ENCODE measurements around the gene VPS52. TPM values are rescaled to one million over a fixed set of nuclear protein-coding genes. Genes with fewer than 3 reads are reported as not detected.

Gene VPS52
- total and polyA plus RNA-seq, 7 donors = 29.3 to 52.5 (median 35.7) TPM

- no peaks in the 10 kb centered on the region for H3K27me3 ChIP-seq (ENCODE audit: insufficient read depth in 3 of 3, low read length in 2 of 3)
- H3K36me3 ChIP-seq (ENCODE audit: insufficient read depth in 1 of 2, low read depth in 1 of 2) = peaks cover 2 to 51% of the 10 kb centered on the region in 2 donors
- H3K4me1 ChIP-seq = peaks cover 17% of the 10 kb centered on the region
- H3K9me3 ChIP-seq = no peaks in the 10 kb centered on the region
- 71 to 76% (median 76%) methylated on average over 8 of the region's 8 CpGs for WGBS, 3 donors
- intact Hi-C loops (cut with DNase I) = no loop called here
- no peak for DNase-seq
- no peak for TF ChIP-seq CTCF (IDR thresholded peaks at IDR 0.05)
- no peak overlapping the region for H3K27ac ChIP-seq
- no peak overlapping the region for H3K4me3 ChIP-seq
- ATAC-seq = peak in 1 of 4 donors; percentile 13
These were observed 33.4 kb upstream of the VPS52 start for GRCh38 chr6:33305052-33305451.

- ATAC-seq = no peak
- Histone ChIP-seq H3K27me3 (ENCODE audit: insufficient read depth in 3 of 3, low read length in 2 of 3) (no peaks in the 10 kb centered on the region), H3K4me3 (no peak overlapping the region), H3K4me1 (peaks cover 17% of the 10 kb centered on the region), H3K36me3 (ENCODE audit: insufficient read depth in 1 of 2, low read depth in 1 of 2) (peaks cover 2 to 48% of the 10 kb centered on the region in 2 donors), H3K27ac (no peak overlapping the region), H3K9me3 (no peaks in the 10 kb centered on the region)
- TF ChIP-seq CTCF (IDR thresholded peaks at IDR 0.05) = no peak
- intact Hi-C loops (cut with DNase I) = no loop called here
- WGBS, 3 donors = 86 to 89% (median 88%) methylated on average over 16 of the region's 16 CpGs
- DNase-seq = no peak
These were observed 32.5 kb upstream of the VPS52 start for GRCh38 chr6:33304216-33304615.

- no peak overlapping the region for H3K4me3 ChIP-seq
- ATAC-seq (no peak), DNase-seq (no peak)
- peaks cover 26% of the 10 kb centered on the region for H3K4me1 ChIP-seq
- intact Hi-C loops (cut with DNase I) = loop anchor here in 1 of 2 donors (2.0 kb wide), 1 partner anchor 13 kb away; the partner anchor contains the start of gene TAPBP
- no peaks in the 10 kb centered on the region for H3K9me3 ChIP-seq
- H3K36me3 ChIP-seq (ENCODE audit: insufficient read depth in 1 of 2, low read depth in 1 of 2) = peaks cover 2 to 43% of the 10 kb centered on the region in 2 donors
- no peak overlapping the region for H3K27ac ChIP-seq
- H3K27me3 ChIP-seq (ENCODE audit: insufficient read depth in 3 of 3, low read length in 2 of 3) = no peaks in the 10 kb centered on the region
- WGBS, 3 donors = 82 to 89% (median 82%) methylated on average over 3 of the region's 3 CpGs
- no peak for TF ChIP-seq CTCF (IDR thresholded peaks at IDR 0.05)
These were observed 30.2 kb upstream of the VPS52 start for GRCh38 chr6:33301877-33302276.

GRCh38 chr6:33299237-33299944, 27.7 kb upstream of the VPS52 start:
- Histone ChIP-seq H3K27me3 (ENCODE audit: insufficient read depth in 3 of 3, low read length in 2 of 3) (no peaks in the 10 kb centered on the region), H3K36me3 (ENCODE audit: insufficient read depth in 1 of 2, low read depth in 1 of 2) (peaks cover 5 to 54% of the 10 kb centered on the region in 2 donors), H3K9me3 (no peaks in the 10 kb centered on the region), H3K4me1 (peaks cover 26% of the 10 kb centered on the region), H3K27ac (peak overlapping the region; percentile 97), H3K4me3 (peak overlapping the region; percentile 82)
- peak; percentile 69 for TF ChIP-seq CTCF (IDR thresholded peaks at IDR 0.05)
- peak; percentile 80 to 89 (median 86) for ATAC-seq
- WGBS, 3 donors = 0 to 1% (median 0%) methylated on average over 54 of the region's 54 CpGs
- intact Hi-C loops (cut with DNase I) = no loop called here
- peak; percentile 93 to 96 for DNase-seq
